ELF-1 (cell line): ENCODE data around the gene ELK4.

ENCODE experiments used
- DNase-seq: peaks from one replicate; pipeline ENCODE4 v3.0.0-alpha.2; 2016; ENCODE audit warnings: low read depth, low spot score

ELK4 gene

DNA sequence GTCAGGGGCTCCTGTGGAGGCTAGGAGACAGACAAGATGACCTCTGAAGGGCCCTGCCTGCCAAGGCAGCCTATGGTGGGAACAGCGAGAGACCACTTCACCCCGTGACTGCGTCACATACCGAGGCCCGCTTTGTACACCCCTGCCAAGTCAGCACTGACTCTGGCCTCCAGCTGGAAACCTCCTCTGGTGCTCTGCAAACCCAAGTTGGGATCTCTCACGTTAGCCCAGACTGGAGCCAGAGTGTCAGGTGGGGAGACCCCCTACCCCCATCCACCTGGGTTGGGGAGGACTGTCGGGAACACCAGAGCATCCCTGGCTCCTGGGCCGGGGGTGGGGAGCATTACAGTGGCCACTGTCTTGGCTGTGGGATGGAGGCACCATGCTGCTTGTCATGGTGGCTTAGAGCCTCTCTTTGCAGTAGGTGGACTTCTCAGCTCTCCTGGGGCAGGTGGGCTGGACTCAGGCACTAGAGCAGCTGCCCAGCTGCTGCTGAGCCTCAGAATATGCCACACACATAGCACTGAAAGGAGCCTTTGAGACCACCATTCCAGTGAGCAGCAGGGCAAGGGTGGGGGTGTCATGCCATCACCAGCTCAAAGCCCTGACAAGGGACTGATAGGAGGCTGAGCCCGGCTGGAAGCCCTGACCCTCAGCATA is 50.4 kb downstream of the ELK4 start:
- no peak for DNase-seq

DNA sequence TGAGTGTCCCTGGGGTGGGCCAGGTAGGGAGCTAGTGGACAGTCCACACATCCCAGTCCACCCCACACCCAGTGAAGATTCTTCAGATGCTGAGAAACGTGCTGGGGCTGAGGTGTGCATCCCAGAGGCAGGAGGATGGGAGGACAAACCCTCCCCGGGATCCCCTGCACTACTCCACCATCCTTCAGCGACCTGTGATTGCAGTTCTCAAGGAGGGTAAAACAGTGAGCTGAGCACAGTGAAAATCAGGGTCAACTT is 51.0 kb downstream of the ELK4 start:
- no peak for DNase-seq

DNA sequence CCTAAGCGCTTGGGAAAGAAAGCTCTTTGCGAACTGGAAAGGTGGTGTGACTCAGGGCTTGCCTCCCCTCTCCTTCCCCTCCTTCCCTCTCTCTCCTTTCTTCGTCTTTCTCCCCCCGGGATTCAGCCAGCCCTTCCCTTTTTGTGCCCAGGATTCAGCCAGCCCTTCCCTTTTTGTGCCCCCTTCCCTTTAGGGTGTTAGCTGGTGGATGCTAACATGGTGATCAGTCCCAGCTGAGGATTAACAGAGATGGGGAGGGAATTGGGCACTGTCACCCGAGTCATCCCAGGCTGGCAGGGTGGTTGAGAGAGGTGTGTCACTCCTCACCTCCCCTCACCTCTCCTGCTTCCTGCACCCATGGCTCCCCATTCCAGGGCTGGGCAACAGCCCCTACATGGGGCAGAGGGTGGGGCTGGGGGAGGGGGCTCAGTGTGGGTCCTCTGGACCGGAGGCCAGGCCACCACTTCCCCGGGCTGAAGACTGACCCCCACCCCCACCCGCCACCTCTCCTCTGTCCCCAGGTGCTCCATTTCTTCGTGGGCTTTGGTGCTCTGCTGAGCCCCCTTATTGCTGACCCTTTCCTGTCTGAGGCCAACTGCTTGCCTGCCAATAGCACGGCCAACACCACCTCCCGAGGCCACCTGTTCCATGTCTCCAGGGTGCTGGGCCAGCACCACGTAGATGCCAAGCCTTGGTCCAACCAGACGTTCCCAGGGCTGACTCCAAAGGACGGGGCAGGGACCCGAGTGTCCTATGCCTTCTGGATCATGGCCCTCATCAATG is 51.5 kb downstream of the ELK4 start:
- no peak for DNase-seq

DNA sequence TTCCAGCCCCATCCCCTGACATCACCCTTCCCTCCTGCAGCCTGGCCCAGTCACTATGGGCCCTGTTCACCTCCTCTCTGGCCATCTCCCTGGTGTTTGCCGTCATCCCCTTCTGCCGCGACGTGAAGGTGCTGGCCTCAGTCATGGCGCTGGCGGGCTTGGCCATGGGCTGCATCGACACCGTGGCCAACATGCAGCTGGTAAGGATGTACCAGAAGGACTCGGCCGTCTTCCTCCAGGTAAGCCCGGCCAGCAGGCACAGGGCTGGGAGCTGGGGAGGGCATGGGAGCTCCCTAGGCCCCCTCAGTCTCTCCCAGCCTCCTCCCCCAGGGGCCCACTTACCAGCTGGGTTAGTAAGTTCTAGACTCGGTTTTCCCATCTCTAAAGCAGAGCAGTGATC is 52.1 kb downstream of the ELK4 start:
- no peak for DNase-seq

DNA sequence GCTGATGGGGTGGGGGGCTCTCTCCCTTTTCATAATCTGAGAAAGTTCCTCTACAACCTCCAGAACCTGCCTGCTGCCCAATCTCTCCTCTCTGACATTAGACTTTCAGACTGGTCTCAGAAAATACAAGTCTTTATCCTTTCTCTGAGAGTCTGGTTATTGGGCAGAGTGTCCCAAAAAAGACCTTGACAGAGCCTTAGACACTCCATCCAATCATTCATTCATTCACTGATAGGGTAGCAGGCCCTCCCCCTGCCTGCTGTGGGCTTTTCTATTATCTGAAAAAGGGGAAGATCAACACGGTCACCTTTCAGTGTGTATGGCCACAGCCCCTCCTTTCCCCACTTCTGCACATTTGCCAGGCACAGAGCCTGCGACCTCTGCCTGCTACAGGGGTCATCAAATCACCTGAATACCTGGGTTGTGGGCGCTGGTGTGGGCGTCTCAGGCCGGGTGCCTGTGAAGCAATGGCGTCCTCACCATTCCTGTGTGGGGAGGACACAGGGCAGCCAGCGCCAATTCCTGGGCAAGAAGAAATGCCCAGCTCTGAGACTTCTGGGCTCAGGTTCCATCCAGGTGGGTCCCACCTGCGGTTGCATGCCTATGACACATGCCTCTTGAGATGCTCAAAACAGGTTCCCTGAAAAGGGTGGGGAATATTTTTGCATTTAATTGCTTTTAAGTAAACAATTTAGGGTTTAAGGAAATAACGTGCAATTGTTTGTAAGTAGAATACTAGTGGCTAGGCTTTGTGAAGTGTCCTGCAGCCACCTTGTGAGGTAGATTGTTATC is 52.8 kb downstream of the ELK4 start:
- DNase-seq = no peak

DNA sequence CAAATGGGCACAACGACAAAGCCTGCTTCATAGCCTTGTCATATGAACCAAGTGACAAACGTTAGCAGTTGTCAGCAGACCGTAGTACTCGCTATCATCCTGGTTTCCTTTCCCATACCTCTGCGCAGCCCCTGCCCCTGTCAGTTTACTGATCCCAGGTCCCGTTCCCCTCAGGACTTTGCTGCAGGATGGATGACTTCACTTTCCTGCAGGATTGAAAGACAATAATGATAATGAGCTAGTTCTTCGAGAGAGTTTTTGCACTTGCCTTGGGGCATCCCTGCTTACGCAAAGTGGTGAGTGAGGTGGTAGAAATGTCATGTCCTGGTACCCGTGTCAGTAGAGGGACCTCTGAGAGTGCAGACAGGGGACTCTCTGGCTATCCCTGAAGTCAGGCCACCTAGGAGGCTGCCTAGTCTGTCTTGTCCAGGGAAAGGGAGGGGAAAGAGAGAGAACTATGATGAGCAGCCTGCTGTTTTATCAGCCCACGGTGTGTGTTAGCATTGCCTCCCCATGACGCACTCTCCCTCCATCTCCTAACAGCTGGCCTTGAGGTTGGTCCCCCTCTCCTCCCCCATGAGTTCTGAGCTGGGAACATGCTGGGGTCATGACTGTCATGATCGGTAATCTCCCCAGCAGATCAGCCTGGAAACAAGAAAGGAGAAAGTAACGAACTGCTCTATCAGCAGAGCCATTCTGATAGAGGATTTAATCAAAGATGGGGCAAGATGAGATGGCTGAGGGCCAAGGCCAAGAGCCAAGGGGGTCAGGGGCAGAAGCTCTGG is 53.7 kb downstream of the ELK4 start:
- no peak for DNase-seq

DNA sequence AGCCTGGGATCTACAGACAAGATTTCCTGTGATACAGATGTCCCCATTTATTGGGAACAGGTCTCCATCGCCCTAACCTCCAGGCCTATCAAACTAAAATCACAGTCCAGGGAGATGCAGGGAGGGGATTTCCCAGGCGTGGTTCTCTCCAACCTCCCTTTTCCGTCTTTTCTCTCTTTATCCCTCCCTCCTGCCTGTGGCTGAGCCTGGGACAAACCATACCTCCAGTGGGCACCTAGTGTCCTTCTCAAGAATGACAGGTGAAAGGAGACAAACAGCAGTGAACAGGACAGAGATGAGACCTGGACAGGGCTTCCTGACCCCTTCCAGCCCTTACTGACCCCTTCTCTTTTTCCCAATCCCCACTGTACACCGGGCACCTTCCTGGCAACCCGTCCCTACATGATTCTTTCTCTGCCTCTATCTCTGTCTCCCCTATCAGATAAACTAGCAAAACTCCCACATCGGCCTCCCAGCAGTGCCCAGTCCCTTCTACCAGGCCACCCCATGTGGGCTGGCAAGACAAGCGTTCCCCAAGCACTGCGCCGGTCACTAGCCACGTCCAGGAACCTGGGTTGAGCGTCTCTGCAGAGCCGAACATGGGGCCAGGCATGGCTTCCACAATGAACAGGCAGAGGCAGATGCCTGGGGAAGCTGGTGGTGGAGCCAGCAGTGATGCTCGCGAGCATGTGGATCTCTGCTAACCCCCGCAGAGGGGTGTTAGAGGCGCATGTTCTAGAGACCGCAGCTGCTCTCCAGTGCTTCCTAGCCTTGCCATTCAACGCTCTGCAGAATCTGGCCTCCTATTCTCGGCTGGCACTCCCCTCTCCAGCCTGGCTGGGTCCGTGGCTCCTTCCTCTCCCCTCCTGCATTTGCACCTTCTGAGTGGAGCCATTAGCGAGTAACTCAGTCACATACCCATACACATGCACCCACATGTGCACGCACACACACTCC is 54.7 kb downstream of the ELK4 start:
- no peak for DNase-seq

DNA sequence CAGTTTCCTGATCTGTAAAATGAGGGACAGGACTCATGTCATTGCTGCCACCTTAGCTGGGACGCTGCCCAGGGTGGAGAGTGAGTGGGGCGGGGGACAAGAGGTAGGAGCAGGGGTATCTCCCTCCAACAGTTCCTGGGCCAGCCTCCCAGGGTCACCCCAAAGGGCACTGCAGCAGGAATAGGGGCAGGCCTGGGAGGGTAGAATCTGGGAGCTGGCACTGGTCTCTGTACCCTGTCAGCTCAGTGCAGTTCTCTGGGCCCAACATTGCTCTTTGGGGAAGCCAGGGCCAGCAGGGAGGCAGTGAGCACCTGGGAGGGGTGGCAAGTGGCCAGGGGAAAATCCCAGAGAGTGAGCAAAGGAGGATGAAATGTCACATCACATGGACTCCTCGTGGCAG is 55.8 kb downstream of the ELK4 start:
- DNase-seq = no peak

DNA sequence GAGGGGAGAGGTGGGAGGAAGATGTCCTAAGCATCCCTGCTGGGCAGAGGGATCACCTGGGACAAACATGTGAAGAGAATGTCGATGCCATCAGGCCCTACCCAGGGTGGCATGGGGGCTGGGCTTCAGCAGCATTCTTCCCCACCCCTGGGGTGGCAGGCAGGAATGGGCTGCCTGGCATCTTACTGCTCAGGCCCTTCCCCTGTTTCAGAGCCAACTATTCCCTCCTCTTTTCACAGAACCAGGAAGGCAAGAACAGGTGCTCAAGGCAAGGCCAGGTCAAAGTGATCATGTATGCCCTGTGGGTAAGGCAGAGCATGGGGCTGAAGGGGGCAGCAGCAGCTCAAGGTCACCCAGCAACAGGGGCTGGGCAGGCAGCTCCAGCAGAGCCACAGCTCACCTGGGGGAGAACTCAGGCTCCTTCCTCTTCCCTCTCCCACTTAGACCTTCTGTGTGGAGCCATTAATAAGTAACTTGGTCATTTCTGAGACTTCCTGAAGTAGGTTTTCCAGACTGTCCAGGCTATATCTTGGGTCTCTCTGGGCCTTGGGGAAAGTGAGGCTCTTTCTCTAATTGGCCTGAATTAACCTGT is 56.4 kb downstream of the ELK4 start:
- no peak for DNase-seq

DNA sequence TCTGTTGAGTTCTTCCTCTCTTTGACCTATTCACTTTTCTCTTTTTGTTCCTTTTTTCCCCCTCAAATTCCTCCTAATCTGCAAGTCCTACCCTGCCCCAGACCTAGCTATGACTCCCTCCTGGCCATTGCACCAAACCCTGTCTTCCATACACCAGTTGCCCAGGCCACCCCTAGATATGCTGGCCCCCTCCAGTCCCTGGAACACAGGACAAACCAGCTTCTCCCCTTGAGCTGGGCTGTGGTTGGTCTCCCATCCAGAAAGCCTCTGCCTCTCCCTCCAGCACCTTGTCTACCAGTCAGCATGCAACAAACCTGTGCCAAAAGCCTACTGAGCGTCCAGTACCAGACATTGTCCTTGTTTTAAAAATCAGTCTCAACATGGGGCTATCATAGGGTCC is 59.4 kb downstream of the ELK4 start:
- no peak for DNase-seq

DNA sequence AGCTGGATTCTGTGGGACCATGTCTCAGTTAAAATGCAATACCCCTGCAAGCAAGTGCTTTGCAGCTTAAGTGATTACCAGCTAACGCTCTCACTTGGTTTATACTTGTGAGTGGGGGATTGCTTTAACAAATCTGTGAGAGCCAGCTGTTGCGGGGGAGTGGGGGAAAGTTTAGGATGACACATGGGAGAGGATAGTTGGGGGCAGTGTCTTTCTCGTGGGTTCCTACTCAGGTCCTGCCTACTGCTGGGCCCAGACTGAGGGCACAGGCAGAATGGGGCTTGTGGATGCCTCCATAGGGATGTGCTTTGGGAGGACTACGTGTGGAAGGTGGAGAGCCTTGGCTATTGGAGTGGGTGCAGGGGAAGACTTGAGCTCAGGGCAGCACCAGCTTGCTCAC is 60.1 kb downstream of the ELK4 start:
- no peak for DNase-seq

DNA sequence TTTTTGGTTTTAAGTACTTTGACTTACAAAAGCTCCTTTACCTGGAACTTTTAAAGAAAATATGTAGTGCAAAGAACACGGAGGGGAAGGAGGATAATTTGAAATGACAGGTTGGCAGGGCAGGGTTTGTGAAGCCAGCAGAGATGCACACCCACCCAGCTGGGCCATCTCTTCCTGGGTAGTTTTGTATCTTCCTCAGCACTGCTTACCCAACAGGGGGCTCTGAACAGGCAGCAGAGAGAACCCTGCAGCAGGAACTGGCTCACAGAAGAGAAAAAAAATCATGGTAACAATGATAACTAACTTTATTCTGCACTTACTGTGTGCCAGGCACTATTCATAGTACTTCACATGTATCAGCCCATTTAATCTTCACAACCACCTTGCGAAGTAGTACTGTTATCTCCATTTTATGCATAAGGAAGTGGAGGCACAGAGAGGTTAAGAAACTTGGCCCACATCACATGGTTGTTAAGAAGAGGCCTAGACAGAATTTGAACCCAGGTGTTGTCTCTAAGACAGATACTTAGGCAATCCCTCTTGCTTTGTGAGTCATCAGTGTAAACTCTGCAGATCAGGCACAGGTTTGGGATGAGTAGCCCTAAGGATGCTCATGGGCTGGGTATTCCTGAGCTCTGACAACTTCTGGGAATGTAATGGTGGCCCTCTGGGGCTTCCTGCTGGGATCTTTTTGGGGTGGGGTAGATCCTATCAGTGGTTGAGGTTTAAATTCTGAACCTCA is 60.8 kb downstream of the ELK4 start:
- DNase-seq = no peak

DNA sequence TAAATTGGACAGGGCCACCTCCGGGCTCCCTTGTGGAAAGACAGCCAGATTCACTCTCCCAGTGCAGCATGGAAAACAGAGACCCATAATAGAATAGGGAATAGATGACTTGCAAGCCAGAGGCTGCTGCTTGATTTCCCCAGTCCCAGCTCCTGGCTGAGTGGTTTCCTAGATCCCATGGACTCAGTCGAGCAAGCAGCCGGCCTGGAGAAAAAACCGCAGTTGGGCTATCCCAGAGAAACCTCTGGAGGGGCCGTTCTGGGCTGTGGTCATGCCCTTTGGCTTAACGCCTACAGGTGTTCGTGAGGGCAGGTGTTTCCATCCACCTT is 61.7 kb downstream of the ELK4 start:
- DNase-seq = no peak

DNA sequence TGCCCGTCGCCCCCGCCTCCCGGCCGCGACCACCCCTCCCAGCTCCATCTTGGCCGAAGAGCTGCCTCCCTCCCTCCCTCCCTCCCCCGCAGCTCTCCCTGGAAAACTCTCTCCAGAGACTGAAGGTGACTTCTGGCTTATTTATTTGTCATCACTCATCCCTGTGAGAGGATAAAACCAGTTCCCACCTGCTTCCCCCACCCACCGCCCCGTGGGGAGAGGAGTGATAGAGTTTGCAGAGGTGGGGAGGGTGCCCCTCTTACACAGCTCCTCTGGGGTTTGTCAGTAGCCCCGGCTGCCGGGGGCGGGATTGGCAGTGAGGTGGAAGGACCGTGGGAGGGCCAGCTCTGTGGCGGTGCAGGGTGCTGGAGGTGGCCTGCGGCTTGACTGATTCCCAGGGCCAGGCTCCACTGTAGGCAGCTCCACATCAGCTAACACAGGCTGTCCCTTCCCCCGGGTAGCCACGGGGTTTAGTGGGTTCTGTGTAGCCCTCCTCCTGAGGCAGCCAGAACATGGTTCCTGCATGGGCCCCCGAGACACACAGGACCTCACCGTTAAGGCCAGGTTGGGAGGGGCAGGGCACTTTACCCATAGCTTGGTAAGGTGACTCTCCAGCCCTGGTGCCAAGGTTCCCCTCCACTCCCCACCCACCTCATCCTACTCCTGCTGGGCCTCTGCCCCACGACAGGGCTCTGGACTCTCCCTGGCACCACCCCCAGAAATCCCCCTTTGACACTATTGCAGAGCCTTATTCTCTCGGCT is 62.2 kb downstream of the ELK4 start:
- DNase-seq = no peak

DNA sequence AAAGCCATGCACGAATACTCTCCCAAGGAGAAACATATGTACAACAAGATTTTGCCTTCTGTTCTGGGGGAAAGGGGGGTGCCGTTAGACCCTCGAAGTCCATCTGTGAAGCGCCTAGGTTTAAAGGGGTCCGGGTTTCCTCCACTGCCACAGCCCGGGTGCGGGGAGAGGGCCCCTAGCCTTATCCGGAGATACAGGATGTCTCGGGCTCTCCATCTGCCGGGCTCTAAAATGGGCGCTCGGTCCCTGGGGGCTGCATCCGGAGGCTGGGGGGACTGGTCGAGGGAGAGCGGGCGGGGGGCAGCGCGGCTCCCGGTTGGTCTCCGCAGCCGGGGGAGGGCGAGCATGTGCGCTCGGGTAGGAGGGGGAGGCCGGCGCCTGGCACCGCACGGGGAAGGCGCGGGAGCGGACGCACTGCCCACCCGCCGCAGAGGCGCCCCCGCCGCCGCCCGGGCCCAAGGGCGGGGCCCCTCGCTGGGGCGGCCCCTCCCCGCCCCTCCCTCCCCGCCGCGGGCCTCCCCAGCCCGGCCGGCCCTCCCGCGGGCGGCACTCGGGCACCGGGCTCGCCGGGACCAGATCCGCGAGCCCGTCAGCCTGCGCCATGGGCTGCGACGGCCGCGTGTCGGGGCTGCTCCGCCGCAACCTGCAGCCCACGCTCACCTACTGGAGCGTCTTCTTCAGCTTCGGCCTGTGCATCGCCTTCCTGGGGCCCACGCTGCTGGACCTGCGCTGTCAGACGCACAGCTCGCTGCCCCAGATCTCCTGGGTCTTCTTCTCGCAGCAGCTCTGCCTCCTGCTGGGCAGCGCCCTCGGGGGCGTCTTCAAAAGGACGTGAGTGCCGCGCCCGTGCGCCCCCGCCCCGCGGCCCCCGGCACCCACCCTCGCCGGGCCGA is 63.1 kb downstream of the ELK4 start:
- DNase-seq = no peak

DNA sequence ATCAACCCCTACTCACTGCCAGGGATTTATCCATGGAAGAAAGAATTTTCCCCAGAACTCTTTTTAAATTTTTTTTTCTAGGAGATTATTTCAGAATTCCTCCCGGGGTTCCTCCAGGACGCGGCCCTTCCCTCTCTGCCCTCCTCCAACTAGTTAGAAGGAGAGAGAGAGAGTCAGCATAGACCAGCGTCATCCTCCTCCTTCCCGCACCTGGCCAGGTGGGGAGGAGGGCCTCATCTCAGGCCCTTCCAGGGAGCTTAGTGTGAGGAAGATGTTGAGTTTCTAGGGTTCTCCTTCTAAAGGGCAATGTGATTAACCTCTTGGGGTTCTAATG is 63.7 kb downstream of the ELK4 start:
- DNase-seq = no peak

DNA sequence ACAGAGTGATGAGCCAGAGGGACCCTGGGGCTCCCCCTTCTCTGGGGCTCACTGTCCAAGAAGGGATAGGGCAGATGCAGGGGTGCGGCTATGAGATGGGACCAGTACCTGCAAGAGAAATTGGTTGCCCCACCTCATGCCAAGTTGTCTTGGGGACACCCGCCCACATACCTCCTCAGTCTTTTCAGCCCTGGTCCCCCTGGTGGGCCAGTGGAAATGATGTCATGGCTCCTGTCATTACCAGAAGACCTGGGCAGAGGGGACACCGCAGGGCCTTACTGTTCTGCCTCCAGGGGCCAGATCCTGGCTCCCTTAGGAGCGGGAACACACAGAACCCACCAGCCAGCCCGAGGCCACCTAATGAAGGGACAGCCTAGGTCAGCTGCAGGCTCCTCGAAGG is 64.1 kb downstream of the ELK4 start:
- DNase-seq = no peak

DNA sequence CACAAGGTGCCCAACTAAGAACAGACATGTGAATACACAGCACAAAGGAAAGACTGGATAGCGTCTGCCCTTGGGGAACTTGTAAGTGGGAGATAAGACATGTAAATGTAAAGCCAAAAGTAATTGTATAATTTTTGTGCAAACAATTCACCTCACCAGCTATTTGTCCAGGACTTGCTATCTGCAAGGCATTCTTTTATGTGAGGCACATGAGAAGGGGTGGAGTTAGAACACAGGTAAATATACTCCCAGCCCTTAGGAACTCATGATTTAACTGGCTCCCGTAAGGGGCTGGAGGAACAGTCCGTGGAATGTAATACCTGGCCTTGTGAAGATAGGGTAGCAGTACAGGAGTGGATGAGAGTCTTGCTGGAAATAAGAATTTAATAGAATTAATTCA is 66.0 kb downstream of the ELK4 start:
- no peak for DNase-seq
